Immature natural killer cell (primary cell): ENCODE measurements around the gene XRN2. TPM values are rescaled to one million over a fixed set of nuclear protein-coding genes. Genes with fewer than 3 reads are reported as not detected.

Source experiments
- DNase-seq, 3 donors: peaks; one replicate each; pipeline ENCODE4 v3.0.0; 2022; ENCODE audit warnings: mixed read lengths in 1 of 3
- H3K27ac Mint-ChIP-seq, 6 donors: one replicate each; pipeline ENCODE4 v1.8.0; 2020; ENCODE audit warnings: mixed read lengths in 6 of 6, mild to moderate bottlenecking in 5 of 6, inconsistent platforms in 4 of 6, moderate library complexity in 3 of 6
- H3K27me3 Mint-ChIP-seq, 3 donors: one replicate each; pipeline ENCODE4 v1.8.0; 2020 to 2021; ENCODE audit warnings: low read depth in 3 of 3, mild to moderate bottlenecking in 3 of 3, mixed read lengths in 3 of 3, moderate library complexity in 3 of 3, inconsistent platforms in 1 of 3
- H3K36me3 Mint-ChIP-seq, 3 donors: one replicate each; pipeline ENCODE4 v1.8.0; 2020; ENCODE audit warnings: mixed read lengths in 3 of 3, inconsistent platforms in 2 of 3, mild to moderate bottlenecking in 2 of 3
- H3K4me1 Mint-ChIP-seq, 2 donors: one replicate each; pipeline ENCODE4 v1.8.0; 2020; ENCODE audit warnings: inconsistent platforms in 2 of 2, mild to moderate bottlenecking in 2 of 2, mixed read lengths in 2 of 2, moderate library complexity in 1 of 2
- H3K4me3 Mint-ChIP-seq, 5 donors: one replicate each; pipeline ENCODE4 v1.8.0; 2020; ENCODE audit warnings: mild to moderate bottlenecking in 5 of 5, mixed read lengths in 5 of 5, inconsistent platforms in 3 of 5, moderate library complexity in 3 of 5
- H3K9me3 Mint-ChIP-seq, 6 donors: one replicate each; pipeline ENCODE4 v1.8.0; 2020; ENCODE audit warnings: mild to moderate bottlenecking in 6 of 6, mixed read lengths in 6 of 6, inconsistent platforms in 4 of 6, moderate library complexity in 3 of 6
- polyA plus RNA-seq, 3 donors: library from polyadenylated mRNA; unstranded; fragments of 300-500 nt; fragmentation: Illumina TruSeq; gene quantifications; one replicate each; pipeline ENCODE4 v1.2.3, GENCODE V29; 2021

Gene XRN2, protein sequence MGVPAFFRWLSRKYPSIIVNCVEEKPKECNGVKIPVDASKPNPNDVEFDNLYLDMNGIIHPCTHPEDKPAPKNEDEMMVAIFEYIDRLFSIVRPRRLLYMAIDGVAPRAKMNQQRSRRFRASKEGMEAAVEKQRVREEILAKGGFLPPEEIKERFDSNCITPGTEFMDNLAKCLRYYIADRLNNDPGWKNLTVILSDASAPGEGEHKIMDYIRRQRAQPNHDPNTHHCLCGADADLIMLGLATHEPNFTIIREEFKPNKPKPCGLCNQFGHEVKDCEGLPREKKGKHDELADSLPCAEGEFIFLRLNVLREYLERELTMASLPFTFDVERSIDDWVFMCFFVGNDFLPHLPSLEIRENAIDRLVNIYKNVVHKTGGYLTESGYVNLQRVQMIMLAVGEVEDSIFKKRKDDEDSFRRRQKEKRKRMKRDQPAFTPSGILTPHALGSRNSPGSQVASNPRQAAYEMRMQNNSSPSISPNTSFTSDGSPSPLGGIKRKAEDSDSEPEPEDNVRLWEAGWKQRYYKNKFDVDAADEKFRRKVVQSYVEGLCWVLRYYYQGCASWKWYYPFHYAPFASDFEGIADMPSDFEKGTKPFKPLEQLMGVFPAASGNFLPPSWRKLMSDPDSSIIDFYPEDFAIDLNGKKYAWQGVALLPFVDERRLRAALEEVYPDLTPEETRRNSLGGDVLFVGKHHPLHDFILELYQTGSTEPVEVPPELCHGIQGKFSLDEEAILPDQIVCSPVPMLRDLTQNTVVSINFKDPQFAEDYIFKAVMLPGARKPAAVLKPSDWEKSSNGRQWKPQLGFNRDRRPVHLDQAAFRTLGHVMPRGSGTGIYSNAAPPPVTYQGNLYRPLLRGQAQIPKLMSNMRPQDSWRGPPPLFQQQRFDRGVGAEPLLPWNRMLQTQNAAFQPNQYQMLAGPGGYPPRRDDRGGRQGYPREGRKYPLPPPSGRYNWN
- 10 to 100 TPM; 52.7 to 63.9 (median 61.2) TPM for polyA plus RNA-seq

DNA sequence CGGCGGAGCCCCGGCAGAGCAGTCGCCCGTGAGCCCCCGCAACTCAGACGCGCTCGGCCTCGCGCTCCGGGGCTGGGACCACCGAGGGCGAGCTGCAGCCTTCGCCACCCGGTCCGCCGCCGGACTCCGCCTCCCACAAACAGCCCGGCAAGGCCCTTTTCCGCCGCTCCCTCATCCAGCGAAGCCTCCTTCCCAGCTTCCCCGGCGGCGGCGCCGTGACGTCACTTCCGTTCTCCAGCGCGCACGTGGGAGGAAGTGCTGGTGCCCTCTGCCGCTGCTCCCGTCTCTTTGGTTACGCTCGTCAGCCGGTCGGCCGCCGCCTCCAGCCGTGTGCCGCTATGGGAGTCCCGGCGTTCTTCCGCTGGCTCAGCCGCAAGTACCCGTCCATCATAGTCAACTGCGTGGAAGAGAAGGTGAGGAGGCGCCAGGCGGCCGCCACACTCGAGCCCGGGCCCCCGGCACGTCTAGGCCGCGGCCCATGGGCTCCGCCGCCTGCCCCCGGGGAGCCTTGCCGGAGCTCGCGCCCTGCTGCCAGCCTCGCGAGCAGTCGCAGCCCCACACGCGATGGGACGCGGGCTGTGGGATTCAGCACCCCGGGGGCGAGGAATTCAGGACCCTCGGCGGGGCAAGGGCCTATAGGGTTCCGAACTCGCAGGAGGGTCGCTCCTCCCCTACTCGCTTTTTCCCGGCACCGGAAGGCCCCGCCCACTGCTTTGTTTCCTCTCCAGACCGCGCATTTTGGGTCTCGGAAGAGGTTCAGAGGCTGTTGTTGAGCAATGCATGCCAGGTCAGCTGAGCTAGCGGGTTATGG, at the start of gene XRN2:
Gene XRN2, plus strand, starts transcription at position 271 of the 811 bp plus-strand sequence. Its CDS starts 68 bp downstream, at position 339.
- Mint-ChIP-seq H3K36me3 (peaks cover 3% of the 10 kb centered on the region in 3 donors), H3K4me1 (peaks cover 31 to 33% of the 10 kb centered on the region in 2 donors), H3K4me3 (peak within 1 kb of the TSS; percentile 93 to 98 (median 97)), H3K9me3 (no peaks in the 10 kb centered on the region), H3K27ac (peak within 1 kb of the TSS; percentile 92 to 99 (median 98)), H3K27me3 (peaks cover 4 to 17% (median 10%) of the 10 kb centered on the region in 3 donors)
- DNase-seq = peak; percentile 92 to 94 (median 94)

DNA sequence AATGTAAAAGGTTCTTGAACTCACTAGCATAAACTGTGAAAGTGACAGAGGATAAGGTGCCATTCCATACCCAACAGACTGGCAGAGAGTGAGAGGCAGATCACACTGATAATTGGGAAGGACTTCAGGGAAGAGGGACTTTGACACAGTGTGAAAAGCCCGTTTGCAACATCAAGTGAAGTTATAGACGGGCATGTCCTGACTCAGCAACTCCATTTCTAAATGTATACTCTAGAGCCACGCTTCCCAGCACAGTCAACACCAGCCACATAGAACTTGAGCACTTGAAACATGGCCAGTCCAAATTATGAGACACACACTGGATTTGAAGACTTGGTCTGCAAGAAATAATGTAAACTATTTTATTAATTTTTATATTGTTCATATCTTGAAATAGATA, 45.9 kb upstream of the XRN2 start:
- Mint-ChIP-seq H3K4me3 (no peak overlapping the region), H3K9me3 (no peaks in the 10 kb centered on the region), H3K4me1 (no peaks in the 10 kb centered on the region), H3K27ac (no peak overlapping the region), H3K27me3 (peaks cover 4 to 7% (median 5%) of the 10 kb centered on the region in 3 donors), H3K36me3 (no peaks in the 10 kb centered on the region)
- no peak for DNase-seq

- Mint-ChIP-seq H3K36me3 (no peaks in the 10 kb centered on the region), H3K4me1 (no peaks in the 10 kb centered on the region), H3K9me3 (no peaks in the 10 kb centered on the region), H3K4me3 (no peak overlapping the region), H3K27ac (no peak overlapping the region), H3K27me3 (peaks cover 3 to 7% (median 5%) of the 10 kb centered on the region in 3 donors)
- DNase-seq = no peak
Measured at GRCh38 chr20:21258411-21258810, 44.7 kb upstream of the XRN2 start.

- no peak overlapping the region for H3K4me3 Mint-ChIP-seq
- no peaks in the 10 kb centered on the region for H3K9me3 Mint-ChIP-seq
- H3K27me3 Mint-ChIP-seq = peaks cover 5 to 7% (median 5%) of the 10 kb centered on the region in 3 donors
- H3K36me3 Mint-ChIP-seq = no peaks in the 10 kb centered on the region
- no peak overlapping the region for H3K27ac Mint-ChIP-seq
- no peak for DNase-seq
- H3K4me1 Mint-ChIP-seq = no peaks in the 10 kb centered on the region
Measured at GRCh38 chr20:21259346-21259745, 43.8 kb upstream of the XRN2 start.

- Mint-ChIP-seq H3K27ac (no peak overlapping the region), H3K27me3 (peaks cover 2 to 11% (median 5%) of the 10 kb centered on the region in 3 donors), H3K9me3 (peaks cover 0 to 3% (median 0%) of the 10 kb centered on the region in 6 donors), H3K36me3 (no peaks in the 10 kb centered on the region), H3K4me3 (no peak overlapping the region), H3K4me1 (no peaks in the 10 kb centered on the region)
- no peak for DNase-seq
Measured at GRCh38 chr20:21262812-21263211, 40.3 kb upstream of the XRN2 start.

DNA sequence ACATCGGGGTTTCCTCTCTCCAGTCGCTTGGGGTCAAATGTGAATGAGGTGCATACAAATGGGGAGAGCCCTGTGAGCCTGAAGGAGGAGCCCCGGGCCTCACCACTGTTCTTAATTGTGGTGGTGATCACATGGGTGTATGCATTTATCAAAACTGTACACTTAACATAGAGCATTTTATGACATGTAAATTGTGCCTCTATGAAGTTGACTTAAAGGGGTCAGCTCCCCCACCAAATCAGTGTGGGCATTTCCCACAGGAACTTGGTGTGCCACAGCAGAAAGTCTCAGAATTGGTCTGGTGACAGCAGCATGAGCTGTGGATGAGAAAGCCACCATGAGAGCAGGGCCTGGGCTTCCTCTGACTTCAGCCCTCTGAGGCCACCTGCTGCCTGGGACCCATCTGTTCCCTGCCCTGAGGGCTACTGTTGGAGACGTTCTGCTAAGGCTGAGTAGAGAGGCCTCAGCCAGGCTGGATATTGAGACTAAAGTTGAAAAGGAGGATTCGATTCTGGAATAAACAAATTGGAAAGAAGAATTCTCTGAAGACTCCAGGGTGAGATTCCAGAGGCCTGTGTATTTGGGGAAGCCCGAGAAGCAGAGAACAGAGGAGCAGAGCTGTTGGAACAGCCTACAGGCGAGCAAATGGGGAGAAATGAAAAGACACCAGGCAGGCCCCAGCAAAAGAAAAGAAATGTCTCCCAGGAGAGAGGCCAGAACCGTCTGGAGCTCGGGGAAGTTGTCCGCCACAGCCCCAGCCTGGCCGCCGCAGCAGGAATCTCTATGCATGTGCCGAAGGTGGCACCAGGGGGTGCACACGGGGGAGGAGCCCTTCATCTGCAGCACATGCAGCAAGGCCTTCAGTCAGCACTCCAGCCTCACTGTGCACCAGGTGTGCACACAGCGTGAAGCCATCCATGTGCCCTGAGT, 37.6 kb upstream of the XRN2 start:
- peaks cover 2 to 11% (median 5%) of the 10 kb centered on the region in 3 donors for H3K27me3 Mint-ChIP-seq
- H3K27ac Mint-ChIP-seq = no peak overlapping the region
- H3K9me3 Mint-ChIP-seq = peaks cover 0 to 3% (median 0%) of the 10 kb centered on the region in 6 donors
- DNase-seq = no peak
- no peaks in the 10 kb centered on the region for H3K4me1 Mint-ChIP-seq
- no peaks in the 10 kb centered on the region for H3K36me3 Mint-ChIP-seq
- H3K4me3 Mint-ChIP-seq = no peak overlapping the region

GRCh38 chr20:21266191-21266536, 37.0 kb upstream of the XRN2 start:
- Mint-ChIP-seq H3K4me3 (no peak overlapping the region), H3K27ac (no peak overlapping the region), H3K27me3 (peaks cover 4 to 11% (median 5%) of the 10 kb centered on the region in 3 donors), H3K36me3 (no peaks in the 10 kb centered on the region), H3K9me3 (peaks cover 0 to 3% (median 0%) of the 10 kb centered on the region in 6 donors), H3K4me1 (no peaks in the 10 kb centered on the region)
- DNase-seq = no peak

DNA sequence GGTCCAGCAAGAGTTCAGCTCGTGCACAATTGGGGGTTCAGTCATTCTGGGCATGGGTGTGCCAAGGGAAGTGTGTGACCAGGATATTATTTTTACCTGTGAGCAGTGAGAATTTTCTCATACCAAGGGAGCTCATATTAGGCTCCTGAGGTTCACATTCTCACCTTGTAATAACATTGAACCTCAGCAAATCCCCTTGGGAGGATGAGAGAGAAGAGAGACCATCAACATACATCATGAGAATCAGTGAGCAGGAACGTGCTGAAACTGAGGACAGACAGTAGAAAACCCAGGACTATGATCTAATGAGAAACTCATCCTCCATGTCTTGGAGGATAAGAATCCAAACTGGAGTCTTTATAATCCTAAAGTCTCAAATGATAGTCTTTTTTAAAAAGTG, 33.4 kb upstream of the XRN2 start:
- no peaks in the 10 kb centered on the region for H3K4me1 Mint-ChIP-seq
- peaks cover 5 to 16% (median 6%) of the 10 kb centered on the region in 3 donors for H3K27me3 Mint-ChIP-seq
- no peak overlapping the region for H3K27ac Mint-ChIP-seq
- no peak for DNase-seq
- H3K36me3 Mint-ChIP-seq = no peaks in the 10 kb centered on the region
- no peak overlapping the region for H3K4me3 Mint-ChIP-seq
- peaks cover 0 to 3% (median 0%) of the 10 kb centered on the region in 6 donors for H3K9me3 Mint-ChIP-seq

GRCh38 chr20:21270806-21271205, 32.3 kb upstream of the XRN2 start:
- Mint-ChIP-seq H3K4me3 (no peak overlapping the region), H3K27me3 (peaks cover 5 to 12% (median 6%) of the 10 kb centered on the region in 3 donors), H3K27ac (no peak overlapping the region), H3K9me3 (no peaks in the 10 kb centered on the region), H3K36me3 (no peaks in the 10 kb centered on the region), H3K4me1 (no peaks in the 10 kb centered on the region)
- no peak for DNase-seq

DNA sequence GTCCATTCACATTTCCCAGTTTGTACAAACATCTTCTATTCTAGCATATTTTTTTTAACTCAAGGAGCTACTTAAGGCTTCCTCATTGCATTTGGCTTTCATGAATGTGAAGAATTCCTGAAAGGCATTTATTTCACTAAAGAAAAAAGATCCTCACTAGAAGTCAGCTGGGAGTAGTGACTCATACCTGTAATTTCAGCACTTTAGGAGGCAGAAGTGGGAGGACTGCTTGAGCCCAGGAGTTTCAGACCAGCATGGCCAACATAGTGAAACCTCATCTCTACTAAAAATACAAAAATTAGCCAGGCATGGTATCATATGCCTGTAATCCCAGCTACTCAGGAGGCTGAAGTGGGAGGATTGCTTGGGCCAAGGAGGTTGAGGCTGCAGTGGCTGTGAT, 30.9 kb upstream of the XRN2 start:
- no peak for DNase-seq
- H3K9me3 Mint-ChIP-seq = no peaks in the 10 kb centered on the region
- H3K27me3 Mint-ChIP-seq = peaks cover 3 to 12% (median 6%) of the 10 kb centered on the region in 3 donors
- no peak overlapping the region for H3K4me3 Mint-ChIP-seq
- no peaks in the 10 kb centered on the region for H3K36me3 Mint-ChIP-seq
- H3K27ac Mint-ChIP-seq = no peak overlapping the region
- no peaks in the 10 kb centered on the region for H3K4me1 Mint-ChIP-seq

DNA sequence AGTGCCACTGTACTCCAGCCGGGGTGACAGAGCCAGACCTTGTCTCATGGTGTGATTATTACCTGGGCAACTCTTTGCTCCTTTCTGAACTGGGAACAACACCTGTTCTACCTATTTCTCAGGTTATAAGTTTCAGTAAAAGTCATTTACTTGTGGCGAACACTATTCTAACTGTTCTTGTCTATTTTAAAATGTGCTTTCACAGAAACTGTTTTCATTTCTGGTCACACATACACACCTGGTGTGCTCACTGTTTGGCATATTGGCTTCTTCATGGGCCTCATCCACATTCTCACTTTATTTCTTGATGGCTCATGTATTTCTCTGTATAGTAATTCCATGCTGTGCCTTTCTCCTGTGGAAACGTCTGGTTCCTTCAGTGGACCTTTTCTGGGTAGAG, 30.5 kb upstream of the XRN2 start:
- no peaks in the 10 kb centered on the region for H3K4me1 Mint-ChIP-seq
- no peak overlapping the region for H3K27ac Mint-ChIP-seq
- no peaks in the 10 kb centered on the region for H3K36me3 Mint-ChIP-seq
- peaks cover 3 to 12% (median 6%) of the 10 kb centered on the region in 3 donors for H3K27me3 Mint-ChIP-seq
- no peaks in the 10 kb centered on the region for H3K9me3 Mint-ChIP-seq
- DNase-seq = no peak
- no peak overlapping the region for H3K4me3 Mint-ChIP-seq

GRCh38 chr20:21273755-21274386, 29.3 kb upstream of the XRN2 start:
- no peaks in the 10 kb centered on the region for H3K4me1 Mint-ChIP-seq
- H3K27ac Mint-ChIP-seq = no peak overlapping the region
- DNase-seq = no peak
- H3K4me3 Mint-ChIP-seq = no peak overlapping the region
- H3K36me3 Mint-ChIP-seq = no peaks in the 10 kb centered on the region
- H3K9me3 Mint-ChIP-seq = no peaks in the 10 kb centered on the region
- peaks cover 3 to 8% (median 6%) of the 10 kb centered on the region in 3 donors for H3K27me3 Mint-ChIP-seq
